ENCODE measurements around the gene GPRASP3. TPM values are rescaled to one million over a fixed set of nuclear protein-coding genes. Genes with fewer than 3 reads are reported as not detected.

GPRASP3 gene
- total RNA-seq, 1 experiment from 2014 or later, result 7.8 TPM

- DNase-seq (ENCODE audit: low spot score), result no peak
- H3K36me3 ChIP-seq (ENCODE audit: insufficient read depth, low read length, poor library complexity, severe bottlenecking), result no peaks in the 10 kb centered on the region
- TF ChIP-seq EZH2 (IDR thresholded peaks at IDR 0.05; ENCODE audit: borderline replicate concordance, low read depth, low read length, poor library complexity, severe bottlenecking) (no peak), CTCF (conservative IDR thresholded peaks at IDR 0.05; ENCODE audit: low read depth, low read length) (no peak)
- CTCF ChIA-PET, result no interaction called here
- H3K9me3 ChIP-seq (ENCODE audit: low read depth, low read length, poor library complexity, severe bottlenecking), result no peaks in the 10 kb centered on the region
- no peak overlapping the region for H3K27ac ChIP-seq (ENCODE audit: low read depth, low read length, poor library complexity, severe bottlenecking)
- no peaks in the 10 kb centered on the region for H3K27me3 ChIP-seq (replicated peaks; ENCODE audit: insufficient read depth, low read depth, low read length, poor library complexity)
- H3K4me1 ChIP-seq (ENCODE audit: insufficient read depth, low read length, poor library complexity, severe bottlenecking), result no peaks in the 10 kb centered on the region
- H3K4me3 ChIP-seq (ENCODE audit: low read depth, low read length, poor library complexity, severe bottlenecking), result no peak overlapping the region
- intact Hi-C loops (cut with micrococcal nuclease; ENCODE audit: unreplicated experiment), result no loop called here
- BruUV-seq (replicated peaks), result no TSS peak
- POLR2A ChIA-PET (ENCODE audit: low non-redundant PET), result no interaction called here
These were observed 23.0 kb upstream of the GPRASP3 start for GRCh38 chrX:102697494-102697893.

- POLR2A ChIA-PET (ENCODE audit: low non-redundant PET), result no interaction called here
- Histone ChIP-seq H3K4me3 (ENCODE audit: low read depth, low read length, poor library complexity, severe bottlenecking) (no peak overlapping the region), H3K9me3 (ENCODE audit: low read depth, low read length, poor library complexity, severe bottlenecking) (no peaks in the 10 kb centered on the region), H3K36me3 (ENCODE audit: insufficient read depth, low read length, poor library complexity, severe bottlenecking) (no peaks in the 10 kb centered on the region), H3K4me1 (ENCODE audit: insufficient read depth, low read length, poor library complexity, severe bottlenecking) (no peaks in the 10 kb centered on the region), H3K27me3 (replicated peaks; ENCODE audit: insufficient read depth, low read depth, low read length, poor library complexity) (no peaks in the 10 kb centered on the region), H3K27ac (ENCODE audit: low read depth, low read length, poor library complexity, severe bottlenecking) (no peak overlapping the region)
- TF ChIP-seq EZH2 (IDR thresholded peaks at IDR 0.05; ENCODE audit: borderline replicate concordance, low read depth, low read length, poor library complexity, severe bottlenecking), result no peak
- TF ChIP-seq CTCF (conservative IDR thresholded peaks at IDR 0.05; ENCODE audit: low read depth, low read length), result no peak
- BruUV-seq (replicated peaks), result no TSS peak
- intact Hi-C loops (cut with micrococcal nuclease; ENCODE audit: unreplicated experiment), result no loop called here
- CTCF ChIA-PET, result no interaction called here
- no peak for DNase-seq (ENCODE audit: low spot score)
These were observed 11.6 kb upstream of the GPRASP3 start for GRCh38 chrX:102708900-102709299.

GRCh38 chrX:102711872-102712215 is 8.7 kb upstream of the GPRASP3 start:
- BruUV-seq (replicated peaks), result no TSS peak
- intact Hi-C loops (cut with micrococcal nuclease; ENCODE audit: unreplicated experiment), result no loop called here
- CTCF ChIA-PET, result no interaction called here
- H3K9me3 ChIP-seq (ENCODE audit: low read depth, low read length, poor library complexity, severe bottlenecking), result no peaks in the 10 kb centered on the region
- H3K4me1 ChIP-seq (ENCODE audit: insufficient read depth, low read length, poor library complexity, severe bottlenecking), result no peaks in the 10 kb centered on the region
- H3K27ac ChIP-seq (ENCODE audit: low read depth, low read length, poor library complexity, severe bottlenecking), result no peak overlapping the region
- H3K27me3 ChIP-seq (replicated peaks; ENCODE audit: insufficient read depth, low read depth, low read length, poor library complexity), result no peaks in the 10 kb centered on the region
- no peaks in the 10 kb centered on the region for H3K36me3 ChIP-seq (ENCODE audit: insufficient read depth, low read length, poor library complexity, severe bottlenecking)
- TF ChIP-seq CTCF (conservative IDR thresholded peaks at IDR 0.05; ENCODE audit: low read depth, low read length), result no peak
- no peak for TF ChIP-seq EZH2 (IDR thresholded peaks at IDR 0.05; ENCODE audit: borderline replicate concordance, low read depth, low read length, poor library complexity, severe bottlenecking)
- peak overlapping the region; percentile 55 for H3K4me3 ChIP-seq (ENCODE audit: low read depth, low read length, poor library complexity, severe bottlenecking)
- DNase-seq (ENCODE audit: low spot score), result no peak
- POLR2A ChIA-PET (ENCODE audit: low non-redundant PET), result no interaction called here

Data from A673 (cell line).